ENCODE measurements around the gene ZNF805. TPM values are rescaled to one million over a fixed set of nuclear protein-coding genes. Genes with fewer than 3 reads are reported as not detected.

The ZNF805 gene
- total and polyA plus RNA-seq, 2 of the 13 experiments (the other 11 are each of a cell fraction or from before 2014, with no cell fraction given) = 5.1 to 12.8 TPM

DNA sequence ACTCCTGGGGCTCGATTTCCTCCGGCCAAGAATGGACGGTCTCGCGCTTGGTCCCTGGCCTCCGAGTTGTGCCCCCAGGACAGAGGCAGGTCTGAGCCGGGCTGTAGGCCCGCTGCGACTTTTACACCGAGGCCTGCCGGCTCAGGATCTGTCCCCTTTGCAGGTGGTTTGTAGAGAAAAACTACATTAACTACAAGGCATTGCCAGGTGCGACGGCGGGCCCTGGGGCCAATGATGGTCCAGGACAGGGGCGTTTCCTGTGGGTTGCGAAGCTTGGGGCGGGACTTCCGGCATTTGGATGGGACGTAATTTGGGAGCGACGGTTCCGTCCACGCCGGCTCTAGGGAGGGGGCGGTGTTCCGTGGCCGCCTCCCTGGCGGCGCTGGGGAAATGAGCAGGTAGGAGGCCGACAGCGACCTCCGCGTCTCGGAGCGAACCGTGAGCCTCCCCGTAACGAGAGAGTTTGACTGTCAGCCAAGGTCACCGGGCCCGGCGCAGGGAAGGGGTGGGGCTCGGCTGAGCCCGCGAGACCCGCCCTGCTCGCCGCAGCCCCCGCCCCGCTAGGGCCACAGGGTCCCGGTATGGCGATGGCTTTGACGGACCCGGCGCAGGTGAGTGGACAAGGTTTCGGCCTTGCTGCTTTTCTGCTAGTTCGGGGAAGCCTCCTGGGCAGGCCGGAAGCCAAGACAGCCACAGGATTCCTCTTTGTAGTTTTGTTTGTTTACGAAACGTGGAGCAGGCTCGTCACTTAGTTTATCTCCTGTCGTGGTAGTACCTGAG, at the start of gene ZNF805 (continued):
- TF ChIP-seq, protein P1, sequence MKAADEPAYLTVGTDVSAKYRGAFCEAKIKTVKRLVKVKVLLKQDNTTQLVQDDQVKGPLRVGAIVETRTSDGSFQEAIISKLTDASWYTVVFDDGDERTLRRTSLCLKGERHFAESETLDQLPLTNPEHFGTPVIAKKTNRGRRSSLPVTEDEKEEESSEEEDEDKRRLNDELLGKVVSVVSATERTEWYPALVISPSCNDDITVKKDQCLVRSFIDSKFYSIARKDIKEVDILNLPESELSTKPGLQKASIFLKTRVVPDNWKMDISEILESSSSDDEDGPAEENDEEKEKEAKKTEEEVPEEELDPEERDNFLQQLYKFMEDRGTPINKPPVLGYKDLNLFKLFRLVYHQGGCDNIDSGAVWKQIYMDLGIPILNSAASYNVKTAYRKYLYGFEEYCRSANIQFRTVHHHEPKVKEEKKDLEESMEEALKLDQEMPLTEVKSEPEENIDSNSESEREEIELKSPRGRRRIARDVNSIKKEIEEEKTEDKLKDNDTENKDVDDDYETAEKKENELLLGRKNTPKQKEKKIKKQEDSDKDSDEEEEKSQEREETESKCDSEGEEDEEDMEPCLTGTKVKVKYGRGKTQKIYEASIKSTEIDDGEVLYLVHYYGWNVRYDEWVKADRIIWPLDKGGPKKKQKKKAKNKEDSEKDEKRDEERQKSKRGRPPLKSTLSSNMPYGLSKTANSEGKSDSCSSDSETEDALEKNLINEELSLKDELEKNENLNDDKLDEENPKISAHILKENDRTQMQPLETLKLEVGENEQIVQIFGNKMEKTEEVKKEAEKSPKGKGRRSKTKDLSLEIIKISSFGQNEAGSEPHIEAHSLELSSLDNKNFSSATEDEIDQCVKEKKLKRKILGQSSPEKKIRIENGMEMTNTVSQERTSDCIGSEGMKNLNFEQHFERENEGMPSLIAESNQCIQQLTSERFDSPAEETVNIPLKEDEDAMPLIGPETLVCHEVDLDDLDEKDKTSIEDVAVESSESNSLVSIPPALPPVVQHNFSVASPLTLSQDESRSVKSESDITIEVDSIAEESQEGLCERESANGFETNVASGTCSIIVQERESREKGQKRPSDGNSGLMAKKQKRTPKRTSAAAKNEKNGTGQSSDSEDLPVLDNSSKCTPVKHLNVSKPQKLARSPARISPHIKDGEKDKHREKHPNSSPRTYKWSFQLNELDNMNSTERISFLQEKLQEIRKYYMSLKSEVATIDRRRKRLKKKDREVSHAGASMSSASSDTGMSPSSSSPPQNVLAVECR (CRISPR knock-in tag; IDR thresholded peaks at IDR 0.05; ENCODE audit: borderline replicate concordance) = peak; percentile 99
- no peak for TF ChIP-seq ZNF326 (CRISPR knock-in tag; IDR thresholded peaks at IDR 0.05; ENCODE audit: borderline replicate concordance)
- peak; percentile 43; the same call in 1 of the 2 replicates for TF ChIP-seq ZNF790 (CRISPR knock-in tag; IDR thresholded peaks at IDR 0.05; ENCODE audit: borderline replicate concordance)
- TF ChIP-seq ZNF607 (CRISPR knock-in tag; IDR thresholded peaks at IDR 0.05; ENCODE audit: borderline replicate concordance) = peak; percentile 61; the same call in 1 of the 2 replicates
- TF ChIP-seq SIX1 (CRISPR knock-in tag; IDR thresholded peaks at IDR 0.05; ENCODE audit: borderline replicate concordance) = no peak; the same call in 1 of the 2 replicates
- TF ChIP-seq IRF9 (CRISPR knock-in tag; IDR thresholded peaks at IDR 0.05; ENCODE audit: borderline replicate concordance) = peak; percentile 84; the same call in 1 of the 2 replicates
- TF ChIP-seq, protein P2, sequence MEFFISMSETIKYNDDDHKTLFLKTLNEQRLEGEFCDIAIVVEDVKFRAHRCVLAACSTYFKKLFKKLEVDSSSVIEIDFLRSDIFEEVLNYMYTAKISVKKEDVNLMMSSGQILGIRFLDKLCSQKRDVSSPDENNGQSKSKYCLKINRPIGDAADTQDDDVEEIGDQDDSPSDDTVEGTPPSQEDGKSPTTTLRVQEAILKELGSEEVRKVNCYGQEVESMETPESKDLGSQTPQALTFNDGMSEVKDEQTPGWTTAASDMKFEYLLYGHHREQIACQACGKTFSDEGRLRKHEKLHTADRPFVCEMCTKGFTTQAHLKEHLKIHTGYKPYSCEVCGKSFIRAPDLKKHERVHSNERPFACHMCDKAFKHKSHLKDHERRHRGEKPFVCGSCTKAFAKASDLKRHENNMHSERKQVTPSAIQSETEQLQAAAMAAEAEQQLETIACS (CRISPR knock-in tag; IDR thresholded peaks at IDR 0.05) = no peak
- peak; percentile 51; the same call in 1 of the 2 replicates for TF ChIP-seq ZNF430 (CRISPR knock-in tag; IDR thresholded peaks at IDR 0.05)
- TF ChIP-seq ISL2 (CRISPR knock-in tag; IDR thresholded peaks at IDR 0.05) = peak; percentile 63; the same call in 1 of the 2 replicates
- no peak; the same call in 1 of the 2 replicates for TF ChIP-seq FOXJ3 (CRISPR knock-in tag; IDR thresholded peaks at IDR 0.05; ENCODE audit: borderline replicate concordance)
- TF ChIP-seq ERF (CRISPR knock-in tag; IDR thresholded peaks at IDR 0.05) = 0 out of 2 replicates have a peak, but pooled peaks have one; percentile 55
- peak; percentile 88 for TF ChIP-seq NRL (CRISPR knock-in tag; IDR thresholded peaks at IDR 0.05; ENCODE audit: borderline replicate concordance)
- TF ChIP-seq KDM1A (CRISPR knock-in tag; IDR thresholded peaks at IDR 0.05) = no peak
- TF ChIP-seq, protein P3, sequence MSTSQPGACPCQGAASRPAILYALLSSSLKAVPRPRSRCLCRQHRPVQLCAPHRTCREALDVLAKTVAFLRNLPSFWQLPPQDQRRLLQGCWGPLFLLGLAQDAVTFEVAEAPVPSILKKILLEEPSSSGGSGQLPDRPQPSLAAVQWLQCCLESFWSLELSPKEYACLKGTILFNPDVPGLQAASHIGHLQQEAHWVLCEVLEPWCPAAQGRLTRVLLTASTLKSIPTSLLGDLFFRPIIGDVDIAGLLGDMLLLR (CRISPR knock-in tag; IDR thresholded peaks at IDR 0.05) = no peak; the same call in 1 of the 2 replicates
- peak; percentile 36; the same call in 1 of the 2 replicates for TF ChIP-seq SAFB2 (CRISPR knock-in tag; IDR thresholded peaks at IDR 0.05; ENCODE audit: borderline replicate concordance, low read depth)
- no peak for TF ChIP-seq MTERF4 (CRISPR knock-in tag; IDR thresholded peaks at IDR 0.05)
- 0 out of 2 replicates have a peak, but pooled peaks have one; percentile 59 for TF ChIP-seq GTF3A (CRISPR knock-in tag; conservative IDR thresholded peaks at IDR 0.05)
- TF ChIP-seq RAD51 (IDR thresholded peaks at IDR 0.05; ENCODE audit: borderline replicate concordance) = no peak
- TF ChIP-seq AGO2 (optimal IDR thresholded peaks at IDR 0.05; ENCODE audit: low read depth, low read length) = peak; percentile 33
- peak; percentile 82 for TF ChIP-seq ZBTB38 (CRISPR knock-in tag; IDR thresholded peaks at IDR 0.05)
- 0 out of 2 replicates have a peak, but pooled peaks have one; percentile 56 for TF ChIP-seq ZBTB42 (CRISPR knock-in tag; IDR thresholded peaks at IDR 0.05)

Measured in HepG2 (cell line).